ENCODE data around the gene NECAB3.

NECAB3 gene

GRCh38 chr20:33621717-33622400, 52.4 kb downstream of the NECAB3 start:
- DNase-seq (ENCODE audit: low read depth in 3 of 3), result no peak

GRCh38 chr20:33612001-33612400, 62.2 kb downstream of the NECAB3 start:
- no peak for DNase-seq (ENCODE audit: low read depth in 3 of 3)

GRCh38 chr20:33611106-33611505, 63.1 kb downstream of the NECAB3 start:
- no peak for DNase-seq (ENCODE audit: low read depth in 3 of 3)

- DNase-seq (ENCODE audit: low read depth in 3 of 3), result no peak
Observed at GRCh38 chr20:33609504-33609903, 64.7 kb downstream of the NECAB3 start.
